PFSK-1 (cell line): ENCODE results near the gene TUBA3C.

Source experiments
- FOXP2 ChIP-seq: optimal IDR thresholded peaks from 2 replicates; pipeline ENCODE3; 2011; ENCODE audit warnings: borderline replicate concordance, control low read depth, inconsistent platforms; ENCODE audit not compliant: insufficient read depth; ENCODE audit errors: extremely low read length, extremely low read depth
- POLR2AphosphoS5 ChIP-seq: IDR thresholded peaks from 2 replicates; pipeline ENCODE4 v1.6.1; 2012; ENCODE audit warnings: low read depth, mild to moderate bottlenecking, control low read depth, low read length, moderate library complexity
- REST ChIP-seq, 2 experiments: IDR thresholded peaks; 2 replicates each; pipeline versions ENCODE4 v1.6.1 to v1.8.0; 2011 to 2012; ENCODE audit warnings: low read depth in 2 of 2, low read length in 2 of 2, control low read depth in 1 of 2, inconsistent platforms in 1 of 2, mild to moderate bottlenecking in 1 of 2, moderate library complexity in 1 of 2; ENCODE audit not compliant: insufficient read depth in 1 of 2
- SIN3A ChIP-seq: IDR thresholded peaks from 2 replicates; pipeline ENCODE4 v1.6.1; 2012; ENCODE audit warnings: mild to moderate bottlenecking, low read length, moderate library complexity, borderline replicate concordance; ENCODE audit not compliant: insufficient read depth
- TAF1 ChIP-seq: IDR thresholded peaks from 2 replicates; pipeline ENCODE4 v1.6.1; 2012; ENCODE audit warnings: low read length, control low read depth, borderline replicate concordance; ENCODE audit not compliant: insufficient read depth

TUBA3C gene

GRCh38 chr13:19173752-19174151, 7.9 kb downstream of the TUBA3C start:
- TF ChIP-seq POLR2AphosphoS5 (no peak), SIN3A (no peak), TAF1 (no peak), FOXP2 (no peak), REST (IDR thresholded peaks at IDR 0.05; ENCODE audit: insufficient read depth in 1 of 2, low read depth in 2 of 2, low read length in 2 of 2) (no peak)

GRCh38 chr13:19172647-19173030, 9.0 kb downstream of the TUBA3C start:
- TF ChIP-seq REST (IDR thresholded peaks at IDR 0.05; ENCODE audit: insufficient read depth in 1 of 2, low read depth in 2 of 2, low read length in 2 of 2) (no peak), TAF1 (no peak), SIN3A (no peak), FOXP2 (no peak), POLR2AphosphoS5 (no peak)

GRCh38 chr13:19172007-19172646, 9.5 kb downstream of the TUBA3C start:
- no peak for TF ChIP-seq SIN3A
- TF ChIP-seq POLR2AphosphoS5 = no peak
- TF ChIP-seq REST (IDR thresholded peaks at IDR 0.05; ENCODE audit: insufficient read depth in 1 of 2, low read depth in 2 of 2, low read length in 2 of 2) = no peak
- no peak for TF ChIP-seq TAF1
- TF ChIP-seq FOXP2 = no peak

- TF ChIP-seq REST (IDR thresholded peaks at IDR 0.05; ENCODE audit: insufficient read depth in 1 of 2, low read depth in 2 of 2, low read length in 2 of 2) (no peak), FOXP2 (no peak), POLR2AphosphoS5 (no peak), TAF1 (no peak), SIN3A (no peak)
These were observed 10.1 kb downstream of the TUBA3C start for GRCh38 chr13:19171563-19171962.

- TF ChIP-seq FOXP2 (no peak), POLR2AphosphoS5 (no peak), SIN3A (no peak), REST (IDR thresholded peaks at IDR 0.05; ENCODE audit: insufficient read depth in 1 of 2, low read depth in 2 of 2, low read length in 2 of 2) (no peak), TAF1 (no peak)
These were observed 11.6 kb downstream of the TUBA3C start for GRCh38 chr13:19169991-19170390.
